Activated CD4-positive, alpha-beta T cell treated with anti-CD3 and anti-CD28 coated beads, Interleukin-10, Interleukin-2, amounts not matched to agents 100 ng/mL and 50 ng/mL, durations not matched to agents 16 hours and 8 hours (primary cell): ENCODE data around the gene KIRREL1.

ENCODE experiments used
- DNase-seq: peaks from one replicate; pipeline ENCODE4 v3.0.0-alpha.2; 2020

KIRREL1 gene

DNA sequence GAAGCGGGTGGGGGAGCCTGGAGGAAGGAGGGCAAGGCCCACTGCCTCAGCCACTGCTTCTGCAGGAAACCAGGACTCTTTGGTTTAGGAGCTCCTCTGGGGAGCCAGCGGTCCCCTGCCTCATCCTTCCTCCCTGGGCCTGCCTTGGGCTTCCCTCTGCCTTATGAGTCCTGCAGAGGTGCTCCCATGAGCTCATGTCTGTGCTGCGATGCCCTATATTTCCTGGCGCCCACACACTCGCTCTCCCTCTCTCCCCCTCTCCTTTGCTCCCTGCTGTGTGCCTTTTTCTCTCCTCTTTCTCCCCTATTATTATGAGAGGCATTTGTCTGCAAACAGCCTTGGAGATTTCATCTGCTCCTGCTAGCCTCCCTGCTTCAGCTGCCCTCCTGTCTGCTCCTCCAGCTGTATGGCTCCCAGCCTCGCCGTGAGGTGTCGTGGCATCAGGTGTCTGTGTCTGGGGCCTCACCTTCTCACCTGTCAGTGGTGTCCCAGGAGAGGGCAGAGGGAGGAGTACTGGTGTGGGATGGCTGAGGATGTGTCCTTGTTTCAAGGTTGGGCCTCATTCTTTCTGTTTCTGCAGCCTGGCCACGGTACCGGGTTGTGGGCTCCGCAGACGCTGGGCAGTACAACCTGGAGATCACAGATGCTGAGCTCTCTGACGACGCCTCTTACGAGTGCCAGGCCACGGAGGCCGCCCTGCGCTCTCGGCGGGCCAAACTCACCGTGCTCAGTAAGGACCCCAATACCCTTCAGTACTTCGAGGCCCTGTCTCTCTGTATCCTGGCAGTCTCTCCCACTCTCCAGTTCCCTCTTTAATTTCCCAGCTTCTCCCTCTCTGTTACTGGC lies 84.2 kb downstream of the KIRREL1 start:
- no peak for DNase-seq

DNA sequence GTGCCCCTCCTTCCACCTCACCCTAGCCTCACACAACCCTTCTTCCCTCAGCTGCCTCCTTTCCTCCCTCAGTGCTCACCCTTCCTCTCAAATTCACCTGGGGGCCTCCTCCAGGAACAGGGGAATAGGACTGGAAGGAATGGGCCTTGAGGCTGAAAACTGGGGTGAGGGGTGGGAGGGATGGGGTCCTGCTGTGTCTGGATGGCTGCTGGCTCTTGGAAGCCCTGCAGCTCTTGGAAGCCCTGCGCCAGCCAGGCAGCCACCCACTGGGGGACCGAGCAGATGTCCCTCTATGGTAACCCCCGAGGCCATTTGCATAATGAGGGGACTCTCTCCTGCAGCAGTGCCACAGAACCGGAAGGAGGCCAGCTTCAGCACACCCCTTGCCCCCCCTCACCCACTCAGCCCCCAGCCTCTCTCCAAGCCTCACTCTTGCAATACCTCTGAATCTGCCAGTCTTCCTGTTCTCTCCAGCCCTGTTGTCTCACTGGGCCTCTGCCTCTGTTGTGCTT lies 85.2 kb downstream of the KIRREL1 start:
- DNase-seq: no peak

- DNase-seq: no peak
These were observed 86.6 kb downstream of the KIRREL1 start for GRCh38 chr1:158080066-158080465.

DNA sequence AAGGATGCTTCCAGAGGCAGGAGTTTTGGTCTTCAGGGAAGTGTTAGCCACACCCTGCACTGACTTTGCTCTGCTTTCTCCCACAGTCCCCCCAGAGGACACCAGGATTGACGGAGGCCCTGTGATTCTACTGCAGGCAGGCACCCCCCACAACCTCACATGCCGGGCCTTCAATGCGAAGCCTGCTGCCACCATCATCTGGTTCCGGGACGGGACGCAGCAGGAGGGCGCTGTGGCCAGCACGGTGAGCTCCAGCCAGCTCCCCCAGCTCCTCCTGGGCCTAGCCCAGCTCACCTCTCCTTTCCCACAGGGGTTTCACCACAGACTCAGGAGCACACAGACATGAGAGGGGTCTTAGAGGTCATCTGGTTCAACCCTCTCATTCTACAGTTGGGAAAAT lies 90.9 kb downstream of the KIRREL1 start:
- no peak for DNase-seq

DNA sequence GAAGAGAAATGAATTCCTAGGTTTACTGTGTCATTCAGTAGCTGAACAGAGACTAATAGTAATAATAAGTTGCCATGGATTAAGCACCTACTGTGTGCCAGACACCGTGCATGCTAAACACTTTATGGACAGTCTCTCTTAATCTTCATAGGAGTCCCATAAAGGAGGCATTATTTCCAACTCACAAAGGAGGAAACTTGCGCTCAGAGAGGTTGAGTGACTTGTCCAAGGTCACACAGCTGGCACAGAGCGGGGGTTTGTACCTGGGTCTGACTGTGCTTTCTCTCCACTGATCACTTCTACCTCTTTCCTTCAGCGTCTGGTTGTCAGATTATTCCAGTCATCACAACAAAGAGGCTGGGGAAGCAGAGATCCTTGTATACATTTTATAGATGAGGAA lies 91.3 kb downstream of the KIRREL1 start:
- no peak for DNase-seq

- DNase-seq: peak; percentile 45
These were observed 94.0 kb downstream of the KIRREL1 start for GRCh38 chr1:158087320-158087927.

DNA sequence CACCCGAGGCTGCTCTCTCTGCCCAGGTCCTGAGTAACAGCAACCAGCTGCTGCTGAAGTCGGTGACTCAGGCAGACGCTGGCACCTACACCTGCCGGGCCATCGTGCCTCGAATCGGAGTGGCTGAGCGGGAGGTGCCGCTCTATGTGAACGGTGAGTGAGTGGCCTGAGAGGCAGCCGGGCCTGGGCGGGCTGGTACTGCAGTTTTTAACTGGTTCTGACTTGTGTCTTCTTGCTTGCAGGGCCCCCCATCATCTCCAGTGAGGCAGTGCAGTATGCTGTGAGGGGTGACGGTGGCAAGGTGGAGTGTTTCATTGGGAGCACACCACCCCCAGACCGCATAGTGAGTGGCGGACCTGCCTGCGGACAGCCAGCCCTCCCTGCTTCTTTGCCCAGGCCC lies 96.0 kb downstream of the KIRREL1 start:
- DNase-seq: no peak

- DNase-seq: no peak
These were observed 96.6 kb downstream of the KIRREL1 start for GRCh38 chr1:158089925-158090637.

DNA sequence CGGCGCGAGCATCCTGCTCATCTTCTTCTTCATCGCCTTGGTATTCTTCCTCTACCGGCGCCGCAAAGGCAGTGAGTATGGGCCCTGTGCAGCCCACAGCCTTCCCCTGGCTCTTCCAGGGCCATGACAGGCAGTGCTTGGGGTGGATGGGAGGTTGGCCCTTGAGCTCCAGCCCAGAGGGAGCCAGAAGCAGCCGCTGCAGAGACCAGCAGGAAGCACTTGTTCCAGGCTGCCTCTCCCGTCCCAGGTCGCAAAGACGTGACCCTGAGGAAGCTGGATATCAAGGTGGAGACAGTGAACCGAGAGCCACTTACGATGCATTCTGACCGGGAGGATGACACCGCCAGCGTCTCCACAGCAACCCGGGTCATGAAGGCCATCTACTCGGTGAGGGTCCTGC lies 99.9 kb downstream of the KIRREL1 start:
- no peak for DNase-seq

- no peak for DNase-seq
These were observed 101.1 kb downstream of the KIRREL1 start for GRCh38 chr1:158094571-158094970.

DNA sequence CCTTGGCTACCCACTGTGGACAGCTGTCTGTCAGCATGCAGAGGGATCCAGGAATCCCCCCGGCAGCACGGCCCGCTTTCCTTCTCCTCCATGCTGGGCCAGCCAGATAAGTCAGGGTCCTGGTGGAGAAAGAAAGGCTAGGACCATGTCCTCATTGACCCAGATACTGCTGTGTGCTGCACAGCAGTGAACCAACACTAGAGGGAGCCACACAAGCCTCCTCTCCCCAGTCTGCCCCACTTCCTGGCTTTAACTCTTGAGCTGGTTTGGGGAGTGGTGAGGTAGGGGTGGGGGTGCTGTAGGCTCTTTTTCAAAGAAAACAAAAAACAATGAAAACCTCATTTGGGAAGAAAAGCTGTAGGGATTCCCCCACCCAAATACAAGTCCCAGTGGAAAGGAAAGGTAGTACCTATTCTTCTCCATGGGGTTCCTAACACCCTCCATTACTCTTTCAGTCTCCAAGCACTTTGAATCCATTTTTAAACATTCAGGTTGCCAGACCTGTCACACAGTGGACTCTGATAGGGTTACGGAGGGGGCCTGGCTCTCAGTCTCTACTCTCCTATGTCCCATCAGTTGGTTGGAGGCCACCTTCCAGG lies 102.4 kb downstream of the KIRREL1 start:
- DNase-seq: peak; percentile 42

DNA sequence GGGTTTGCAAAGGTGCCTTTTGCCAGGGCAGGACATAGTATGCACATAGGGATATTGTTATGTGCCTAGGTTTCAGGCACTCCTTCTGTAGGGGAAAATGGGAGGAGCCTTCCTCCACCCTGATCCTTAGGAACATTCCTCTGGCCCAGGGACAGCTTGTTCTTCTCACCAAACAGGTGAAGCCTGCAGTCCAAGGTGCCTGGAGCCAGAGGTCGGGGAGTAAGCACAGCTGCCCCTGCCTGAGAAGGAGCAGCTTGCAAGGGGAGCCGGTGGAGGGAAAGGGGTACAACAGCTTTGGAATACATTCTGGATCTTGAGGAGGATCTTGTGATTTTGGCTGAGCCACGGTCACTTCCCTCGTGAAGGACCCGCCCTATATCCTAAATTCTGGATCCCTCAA lies 104.8 kb downstream of the KIRREL1 start:
- no peak for DNase-seq

- no peak for DNase-seq
These were observed 105.7 kb downstream of the KIRREL1 start for GRCh38 chr1:158099185-158099584.

DNA sequence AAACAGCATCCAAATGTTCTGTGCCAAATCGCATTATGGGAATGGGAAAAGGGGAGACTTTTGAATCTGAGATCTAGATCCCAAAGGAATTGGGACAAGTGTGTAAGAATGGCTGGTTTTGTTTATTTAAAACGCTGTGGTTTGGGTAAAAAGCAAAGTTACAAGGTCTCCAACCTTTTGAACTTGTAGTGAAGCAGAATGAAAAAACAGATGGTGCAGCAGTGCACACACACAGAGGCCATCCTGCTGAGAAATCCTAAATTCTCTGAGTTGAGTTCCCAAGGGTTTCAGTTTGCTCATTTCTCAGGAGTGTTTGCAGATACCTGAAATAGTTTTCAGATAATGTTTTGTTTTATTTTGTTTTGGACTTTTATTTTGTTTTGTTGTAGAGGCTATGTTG lies 107.1 kb downstream of the KIRREL1 start:
- DNase-seq: no peak

DNA sequence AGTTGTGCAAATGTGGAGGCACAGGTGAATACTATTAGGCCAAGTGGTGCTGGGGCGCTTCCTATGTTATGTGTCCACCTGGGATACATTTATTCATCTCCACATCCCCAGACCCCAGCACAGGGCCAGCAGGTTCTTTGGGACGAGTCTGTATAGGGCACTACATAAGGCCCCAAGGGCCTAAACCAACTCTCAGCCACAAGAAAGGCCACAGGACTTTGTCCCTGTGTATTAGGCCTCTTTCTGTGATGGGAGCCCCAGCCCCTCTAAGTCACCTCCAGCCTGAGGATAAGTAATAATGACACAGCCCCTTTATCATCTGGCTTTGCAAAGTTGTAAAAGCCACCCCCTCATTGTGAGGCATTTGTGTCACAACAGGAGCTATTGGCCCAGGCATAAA lies 108.0 kb downstream of the KIRREL1 start:
- no peak for DNase-seq

DNA sequence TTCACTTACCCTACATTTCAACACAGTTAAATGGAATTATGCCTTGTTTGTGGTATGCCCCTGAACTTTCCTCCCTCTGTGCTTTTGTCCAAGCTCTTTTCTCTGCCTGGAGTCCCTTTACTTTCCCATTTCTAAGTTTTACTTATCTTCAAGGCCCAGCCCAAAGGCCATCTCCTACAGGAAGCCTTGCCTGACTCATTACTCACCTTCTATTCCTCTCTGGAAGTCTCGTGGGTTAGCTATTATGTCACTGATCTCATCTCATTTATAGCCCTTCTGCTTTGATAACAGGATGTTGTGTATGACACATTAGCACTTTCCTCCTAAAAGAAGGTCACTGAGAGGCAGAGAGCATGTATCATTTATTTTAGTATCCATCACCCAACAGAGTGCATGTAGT lies 108.5 kb downstream of the KIRREL1 start:
- peak; percentile 8 for DNase-seq

DNA sequence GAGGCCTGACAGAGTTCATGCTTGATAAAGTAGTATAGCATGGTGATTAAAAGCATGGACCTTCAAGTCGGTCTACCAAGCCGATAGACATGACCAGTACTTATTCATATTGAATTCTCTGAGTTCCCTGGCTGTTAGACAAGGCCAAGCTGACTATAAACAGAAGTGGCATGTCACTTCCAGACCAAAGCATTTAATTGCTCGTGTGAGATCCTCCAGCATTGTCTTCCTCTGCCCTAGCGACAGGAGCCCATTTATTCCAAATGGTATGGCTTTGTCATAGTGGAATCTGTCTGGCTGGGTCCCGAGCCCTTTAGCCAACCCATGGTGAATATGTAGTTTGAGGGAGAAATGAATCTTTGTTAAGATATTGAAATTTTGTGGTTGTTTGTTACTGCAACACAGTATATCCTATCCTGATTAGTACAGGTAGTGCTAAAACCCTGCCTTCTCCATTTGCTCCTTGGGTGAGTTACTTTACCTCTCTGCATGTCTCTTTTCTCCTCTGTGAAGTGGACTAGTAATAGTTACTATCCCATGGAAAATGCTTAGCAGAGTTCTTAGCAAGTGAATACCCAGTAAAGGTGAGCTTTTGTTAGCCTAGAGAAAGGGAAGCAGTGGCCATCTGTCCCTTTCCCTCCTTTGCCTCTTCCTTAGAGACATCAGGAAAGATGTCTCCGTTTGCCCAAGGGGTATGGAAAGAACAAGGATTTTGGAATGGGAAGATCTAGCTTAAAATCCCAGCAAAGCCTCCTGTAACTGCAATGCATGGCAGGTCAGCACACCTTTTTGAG lies 109.6 kb downstream of the KIRREL1 start:
- DNase-seq: no peak

DNA sequence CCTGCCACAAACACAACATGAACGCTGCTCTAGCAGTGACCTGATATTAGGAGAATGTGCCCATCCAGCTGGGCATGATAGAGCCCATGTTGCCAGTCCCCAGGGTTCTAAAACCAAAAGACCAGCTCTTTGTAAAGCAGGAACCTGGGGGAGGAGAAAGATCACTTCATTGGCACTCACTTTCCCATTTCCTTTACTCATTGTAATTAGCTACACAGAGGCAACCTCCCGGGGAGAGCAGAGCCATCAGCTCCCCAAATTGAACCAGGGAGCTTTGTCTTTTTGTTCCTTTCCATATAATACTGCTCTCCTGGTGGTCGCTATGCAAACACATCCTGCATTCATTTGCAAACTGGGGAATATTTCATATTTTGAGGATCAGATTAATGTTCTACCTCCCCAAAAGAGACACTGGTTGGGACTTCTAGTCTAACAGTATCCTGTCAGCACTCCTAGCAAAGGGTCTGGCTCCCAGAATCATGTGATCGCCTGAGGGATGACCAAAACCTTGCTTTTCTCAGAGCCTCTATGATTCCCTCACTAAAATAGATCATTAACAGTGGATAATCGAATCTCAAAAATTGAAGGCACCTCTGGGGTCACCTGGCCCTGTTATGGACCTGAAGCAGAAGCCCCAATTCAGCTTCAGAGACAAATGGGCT lies 110.5 kb downstream of the KIRREL1 start:
- no peak for DNase-seq

DNA sequence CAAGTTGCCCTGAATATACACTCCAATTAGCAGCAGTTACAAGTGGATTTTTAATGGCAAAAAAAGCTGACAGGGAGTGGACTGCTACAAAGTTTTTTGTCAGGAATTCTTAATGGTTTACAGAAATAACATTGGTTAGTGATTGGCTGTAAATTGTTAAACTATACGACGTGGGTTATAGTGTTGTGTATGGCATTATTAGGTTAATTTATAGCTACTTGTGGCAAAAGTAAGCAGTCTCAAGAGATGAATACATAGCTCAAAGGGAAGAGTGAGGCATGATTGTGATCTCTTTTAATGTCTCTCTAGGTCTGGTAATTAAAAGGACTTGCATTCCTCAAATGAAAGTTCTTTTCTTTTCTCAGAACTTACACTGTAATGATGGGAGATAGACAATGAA lies 111.4 kb downstream of the KIRREL1 start:
- no peak for DNase-seq

DNA sequence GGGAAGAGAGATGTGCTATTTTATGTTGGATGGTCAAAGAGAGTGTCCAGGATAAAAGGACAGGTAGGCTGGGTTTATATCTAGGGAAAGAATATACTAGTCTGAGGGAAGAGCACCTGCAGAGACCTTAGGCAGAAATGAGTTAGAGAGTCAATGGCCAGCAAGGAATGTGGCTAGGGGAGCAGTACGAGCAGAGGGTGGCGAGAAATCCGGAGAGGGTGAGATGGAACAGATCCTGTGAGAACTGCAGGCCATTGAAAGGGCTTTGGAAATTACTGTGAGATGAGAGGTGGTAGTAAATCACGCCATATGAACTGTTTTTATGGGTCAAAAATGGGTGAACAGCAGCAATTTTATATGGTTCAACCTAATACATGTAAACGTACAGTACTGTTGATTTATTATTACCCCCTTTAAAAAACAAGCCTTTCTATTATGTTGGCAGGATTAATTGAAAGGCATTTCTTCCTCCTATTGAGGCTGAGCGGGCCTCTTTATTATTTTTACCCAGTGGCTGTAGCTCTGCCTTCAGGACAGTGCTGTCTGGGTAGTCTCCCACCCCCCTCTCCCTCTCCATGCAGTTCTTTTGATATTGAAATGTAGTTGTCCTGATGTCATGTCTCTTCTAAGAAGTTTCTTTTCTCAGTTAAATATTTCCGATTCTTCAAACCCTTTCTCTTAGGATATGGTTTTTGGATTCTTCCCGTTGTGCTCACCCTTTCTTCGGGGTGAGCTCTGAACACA lies 112.1 kb downstream of the KIRREL1 start:
- DNase-seq: no peak

DNA sequence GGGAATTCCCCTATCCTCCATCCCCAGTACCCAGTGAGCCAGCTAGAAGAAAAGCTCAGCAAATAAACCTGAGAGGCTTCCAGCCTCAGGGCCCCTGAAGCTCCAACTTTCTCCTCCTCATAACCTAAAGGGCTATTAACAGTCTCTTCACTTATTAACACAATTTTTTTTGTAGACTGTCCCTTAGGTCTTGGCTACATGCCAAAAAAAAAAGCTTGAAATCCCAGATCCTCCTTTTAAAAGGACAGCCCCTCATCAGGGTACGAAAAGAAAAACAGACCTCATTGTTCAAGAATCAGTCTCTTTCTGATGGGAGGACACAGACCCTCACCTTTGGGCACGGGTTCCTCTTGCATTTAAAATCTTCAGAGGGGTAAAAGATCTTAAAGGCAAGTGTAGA lies 114.5 kb downstream of the KIRREL1 start:
- DNase-seq: no peak
